ENCODE measurements around the gene SOX5. TPM values are rescaled to one million over a fixed set of nuclear protein-coding genes. Genes with fewer than 3 reads are reported as not detected.

The SOX5 gene
- total and polyA plus RNA-seq, 2 experiments from 2014 or later = 1.0 to 4.7 TPM

DNA sequence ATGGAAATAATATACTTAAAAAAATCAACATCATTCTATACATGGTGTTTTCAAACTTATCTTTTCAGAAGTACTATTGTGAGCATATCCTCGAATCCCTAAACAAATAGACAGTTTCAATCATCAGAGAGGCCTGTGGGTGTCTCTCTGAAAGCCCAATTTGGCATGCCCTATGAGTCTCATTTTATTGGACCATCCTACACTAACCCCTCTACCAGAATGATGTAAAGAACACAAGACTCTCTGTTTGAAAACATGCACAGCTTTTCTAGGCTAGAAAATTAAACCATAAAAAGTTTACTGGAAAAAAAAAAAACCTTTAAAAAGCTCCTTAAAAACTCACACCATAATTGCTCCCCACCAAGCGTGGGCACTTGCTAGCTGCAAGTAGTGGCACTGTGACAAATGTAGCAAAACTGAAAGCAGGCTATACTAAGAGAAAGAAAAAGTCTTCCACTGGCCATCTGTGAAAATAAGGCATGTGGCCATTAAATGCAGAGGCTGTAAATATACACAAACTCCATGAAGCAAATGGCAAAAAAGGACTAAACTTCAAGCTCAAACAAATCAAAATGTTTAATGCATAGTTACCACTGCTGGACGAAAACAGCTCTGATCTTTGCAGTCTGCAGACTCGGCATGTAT, 394.2 kb downstream of the SOX5 start (continued):
- TF ChIP-seq, protein P1, sequence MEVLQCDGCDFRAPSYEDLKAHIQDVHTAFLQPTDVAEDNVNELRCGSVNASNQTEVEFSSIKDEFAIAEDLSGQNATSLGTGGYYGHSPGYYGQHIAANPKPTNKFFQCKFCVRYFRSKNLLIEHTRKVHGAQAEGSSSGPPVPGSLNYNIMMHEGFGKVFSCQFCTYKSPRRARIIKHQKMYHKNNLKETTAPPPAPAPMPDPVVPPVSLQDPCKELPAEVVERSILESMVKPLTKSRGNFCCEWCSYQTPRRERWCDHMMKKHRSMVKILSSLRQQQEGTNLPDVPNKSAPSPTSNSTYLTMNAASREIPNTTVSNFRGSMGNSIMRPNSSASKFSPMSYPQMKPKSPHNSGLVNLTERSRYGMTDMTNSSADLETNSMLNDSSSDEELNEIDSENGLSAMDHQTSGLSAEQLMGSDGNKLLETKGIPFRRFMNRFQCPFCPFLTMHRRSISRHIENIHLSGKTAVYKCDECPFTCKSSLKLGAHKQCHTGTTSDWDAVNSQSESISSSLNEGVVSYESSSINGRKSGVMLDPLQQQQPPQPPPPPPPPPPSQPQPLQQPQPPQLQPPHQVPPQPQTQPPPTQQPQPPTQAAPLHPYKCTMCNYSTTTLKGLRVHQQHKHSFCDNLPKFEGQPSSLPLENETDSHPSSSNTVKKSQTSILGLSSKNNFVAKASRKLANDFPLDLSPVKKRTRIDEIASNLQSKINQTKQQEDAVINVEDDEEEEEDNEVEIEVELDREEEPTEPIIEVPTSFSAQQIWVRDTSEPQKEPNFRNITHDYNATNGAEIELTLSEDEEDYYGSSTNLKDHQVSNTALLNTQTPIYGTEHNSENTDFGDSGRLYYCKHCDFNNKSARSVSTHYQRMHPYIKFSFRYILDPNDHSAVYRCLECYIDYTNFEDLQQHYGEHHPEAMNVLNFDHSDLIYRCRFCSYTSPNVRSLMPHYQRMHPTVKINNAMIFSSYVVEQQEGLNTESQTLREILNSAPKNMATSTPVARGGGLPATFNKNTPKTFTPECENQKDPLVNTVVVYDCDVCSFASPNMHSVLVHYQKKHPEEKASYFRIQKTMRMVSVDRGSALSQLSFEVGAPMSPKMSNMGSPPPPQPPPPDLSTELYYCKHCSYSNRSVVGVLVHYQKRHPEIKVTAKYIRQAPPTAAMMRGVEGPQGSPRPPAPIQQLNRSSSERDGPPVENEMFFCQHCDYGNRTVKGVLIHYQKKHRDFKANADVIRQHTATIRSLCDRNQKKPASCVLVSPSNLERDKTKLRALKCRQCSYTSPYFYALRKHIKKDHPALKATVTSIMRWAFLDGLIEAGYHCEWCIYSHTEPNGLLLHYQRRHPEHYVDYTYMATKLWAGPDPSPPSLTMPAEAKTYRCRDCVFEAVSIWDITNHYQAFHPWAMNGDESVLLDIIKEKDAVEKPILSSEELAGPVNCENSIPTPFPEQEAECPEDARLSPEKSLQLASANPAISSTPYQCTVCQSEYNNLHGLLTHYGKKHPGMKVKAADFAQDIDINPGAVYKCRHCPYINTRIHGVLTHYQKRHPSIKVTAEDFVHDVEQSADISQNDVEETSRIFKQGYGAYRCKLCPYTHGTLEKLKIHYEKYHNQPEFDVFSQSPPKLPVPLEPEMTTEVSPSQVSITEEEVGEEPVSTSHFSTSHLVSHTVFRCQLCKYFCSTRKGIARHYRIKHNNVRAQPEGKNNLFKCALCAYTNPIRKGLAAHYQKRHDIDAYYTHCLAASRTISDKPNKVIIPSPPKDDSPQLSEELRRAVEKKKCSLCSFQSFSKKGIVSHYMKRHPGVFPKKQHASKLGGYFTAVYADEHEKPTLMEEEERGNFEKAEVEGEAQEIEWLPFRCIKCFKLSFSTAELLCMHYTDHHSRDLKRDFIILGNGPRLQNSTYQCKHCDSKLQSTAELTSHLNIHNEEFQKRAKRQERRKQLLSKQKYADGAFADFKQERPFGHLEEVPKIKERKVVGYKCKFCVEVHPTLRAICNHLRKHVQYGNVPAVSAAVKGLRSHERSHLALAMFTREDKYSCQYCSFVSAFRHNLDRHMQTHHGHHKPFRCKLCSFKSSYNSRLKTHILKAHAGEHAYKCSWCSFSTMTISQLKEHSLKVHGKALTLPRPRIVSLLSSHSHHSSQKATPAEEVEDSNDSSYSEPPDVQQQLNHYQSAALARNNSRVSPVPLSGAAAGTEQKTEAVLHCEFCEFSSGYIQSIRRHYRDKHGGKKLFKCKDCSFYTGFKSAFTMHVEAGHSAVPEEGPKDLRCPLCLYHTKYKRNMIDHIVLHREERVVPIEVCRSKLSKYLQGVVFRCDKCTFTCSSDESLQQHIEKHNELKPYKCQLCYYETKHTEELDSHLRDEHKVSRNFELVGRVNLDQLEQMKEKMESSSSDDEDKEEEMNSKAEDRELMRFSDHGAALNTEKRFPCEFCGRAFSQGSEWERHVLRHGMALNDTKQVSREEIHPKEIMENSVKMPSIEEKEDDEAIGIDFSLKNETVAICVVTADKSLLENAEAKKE (CRISPR knock-in tag; IDR thresholded peaks at IDR 0.05) = no peak
- TF ChIP-seq ZNF331 (CRISPR knock-in tag; IDR thresholded peaks at IDR 0.05; ENCODE audit: low read depth) = no peak
- TF ChIP-seq EZH2phosphoT487 (IDR thresholded peaks at IDR 0.05; ENCODE audit: unreplicated experiment) = no peak
- no peak for TF ChIP-seq ZNF114 (CRISPR knock-in tag; IDR thresholded peaks at IDR 0.05)
- TF ChIP-seq, protein P2, sequence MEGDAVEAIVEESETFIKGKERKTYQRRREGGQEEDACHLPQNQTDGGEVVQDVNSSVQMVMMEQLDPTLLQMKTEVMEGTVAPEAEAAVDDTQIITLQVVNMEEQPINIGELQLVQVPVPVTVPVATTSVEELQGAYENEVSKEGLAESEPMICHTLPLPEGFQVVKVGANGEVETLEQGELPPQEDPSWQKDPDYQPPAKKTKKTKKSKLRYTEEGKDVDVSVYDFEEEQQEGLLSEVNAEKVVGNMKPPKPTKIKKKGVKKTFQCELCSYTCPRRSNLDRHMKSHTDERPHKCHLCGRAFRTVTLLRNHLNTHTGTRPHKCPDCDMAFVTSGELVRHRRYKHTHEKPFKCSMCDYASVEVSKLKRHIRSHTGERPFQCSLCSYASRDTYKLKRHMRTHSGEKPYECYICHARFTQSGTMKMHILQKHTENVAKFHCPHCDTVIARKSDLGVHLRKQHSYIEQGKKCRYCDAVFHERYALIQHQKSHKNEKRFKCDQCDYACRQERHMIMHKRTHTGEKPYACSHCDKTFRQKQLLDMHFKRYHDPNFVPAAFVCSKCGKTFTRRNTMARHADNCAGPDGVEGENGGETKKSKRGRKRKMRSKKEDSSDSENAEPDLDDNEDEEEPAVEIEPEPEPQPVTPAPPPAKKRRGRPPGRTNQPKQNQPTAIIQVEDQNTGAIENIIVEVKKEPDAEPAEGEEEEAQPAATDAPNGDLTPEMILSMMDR (conservative IDR thresholded peaks at IDR 0.05; ENCODE audit: low read depth in 2 of 2) = no peak

DNA sequence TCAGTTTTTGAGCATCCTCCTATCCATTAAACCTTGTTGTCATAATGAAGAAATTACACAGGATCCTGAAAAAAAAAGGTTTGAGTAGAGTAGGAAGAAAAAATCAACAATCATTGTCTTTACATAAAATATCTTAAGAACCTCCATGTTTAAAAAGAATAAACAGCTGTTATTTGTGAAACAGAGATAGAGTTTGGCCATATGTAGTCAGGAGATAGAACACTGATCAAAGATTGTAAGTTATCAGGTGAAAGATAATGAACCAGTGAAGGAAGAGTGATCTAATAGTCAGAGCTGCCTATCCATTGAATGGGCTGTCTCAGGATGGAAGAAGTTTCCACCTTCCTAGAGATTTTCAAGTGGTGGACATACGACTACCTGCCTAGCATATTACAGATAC, 397.1 kb downstream of the SOX5 start:
- TF ChIP-seq NANOG (IDR thresholded peaks at IDR 0.05; ENCODE audit: borderline replicate concordance) (no peak), ZNF114 (CRISPR knock-in tag; IDR thresholded peaks at IDR 0.05) (no peak), ETS1 (IDR thresholded peaks at IDR 0.05) (no peak), STAT1 (IDR thresholded peaks at IDR 0.05; ENCODE audit: unreplicated experiment) (no peak), CREB1 (CRISPR knock-in tag; IDR thresholded peaks at IDR 0.05; ENCODE audit: low read depth) (no peak), ZNF331 (CRISPR knock-in tag; IDR thresholded peaks at IDR 0.05; ENCODE audit: low read depth) (no peak), JUNB (IDR thresholded peaks at IDR 0.05; ENCODE audit: unreplicated experiment) (no peak), EZH2phosphoT487 (IDR thresholded peaks at IDR 0.05; ENCODE audit: unreplicated experiment) (no peak)
- Histone ChIP-seq H3K9me2 (ENCODE audit: insufficient read depth) (no peaks in the 10 kb centered on the region), H2AFZ (no peak overlapping the region), H3K4me3 (no peak overlapping the region), H3K36me3 (ENCODE audit: insufficient read depth) (no peaks in the 10 kb centered on the region), H4K20me1 (replicated peaks; ENCODE audit: insufficient read depth) (no peaks in the 10 kb centered on the region), H3F3A (replicated peaks; ENCODE audit: low read depth) (no peaks in the 10 kb centered on the region), H3K27me3 (ENCODE audit: insufficient read depth) (no peaks in the 10 kb centered on the region), H3K27ac (ENCODE audit: low read depth) (no peak overlapping the region), H3K79me2 (replicated peaks; ENCODE audit: insufficient read depth) (no peaks in the 10 kb centered on the region), H3K4me1 (ENCODE audit: insufficient read depth) (no peaks in the 10 kb centered on the region), H3K4me2 (no peak overlapping the region)
- Mint-ChIP-seq H3K27me3 (ENCODE audit: insufficient read depth, low read depth, poor library complexity) (no peaks in the 10 kb centered on the region), H3K36me3 (ENCODE audit: low read depth) (no peaks in the 10 kb centered on the region), H3K4me3 (no peak overlapping the region), H3K27ac (no peak overlapping the region), H3K4me1 (no peaks in the 10 kb centered on the region; the same call in 2 of the 3 replicates), H3K9me3 (no peaks in the 10 kb centered on the region)
- no peak for DNase-seq (ENCODE audit: low spot score)
- ATAC-seq = no peak
